Endothelial cell of umbilical vein (primary cell): ENCODE data around the gene SEC63. TPM values are rescaled to one million over a fixed set of nuclear protein-coding genes. Genes with fewer than 3 reads are reported as not detected.

Experiments used
- BruUV-seq: library from RNA; stranded (reverse); fragments of 400-500 nt; replicated peaks from 2 replicates; lab custom pipeline; 2021; lab: Mats Ljungman, UMichigan
- CTCF ChIA-PET: fragments of 300-600, 350-600 bp; sonication (Branson Sonifier 250); formaldehyde crosslinking; loops from one replicate; lab custom pipeline; 2021; ENCODE audit warnings: antibody characterized with exemption, inconsistent platforms; lab: Charles Lee
- POLR2A ChIA-PET: fragments of 300-600, 350-600 bp; sonication (Branson Sonifier 250); formaldehyde crosslinking; loops from one replicate; lab custom pipeline; 2021; ENCODE audit warnings: antibody characterized with exemption, inconsistent platforms; lab: Charles Lee
- DNase-seq: peaks from one replicate; pipeline ENCODE4 v3.0.0-alpha.2; 2011; ENCODE audit warnings: low read depth, low spot score
- FAIRE-seq: peaks from 2 replicates; lab custom pipeline; 2011; peaks lifted over from hg19 to GRCh38; lab: Jason Lieb, UNC
- H2AFZ ChIP-seq: 2 replicates; pipeline ENCODE4 v1.6.0; 2012; ENCODE audit warnings: low read depth, low read length, control low read depth, inconsistent platforms
- H3K27ac ChIP-seq: 2 replicates; pipeline ENCODE4 v1.5.1; 2011; ENCODE audit warnings: low read depth, mild to moderate bottlenecking, control low read depth, low read length, moderate library complexity; ENCODE audit not compliant: insufficient read depth
- H3K27me3 ChIP-seq, 2 experiments: 2 replicates each; pipeline versions ENCODE4 v1.6.0 to v1.6.1; 2011; ENCODE audit warnings: low read length in 2 of 2, mixed read lengths in 1 of 2; ENCODE audit not compliant: control insufficient read depth in 2 of 2, insufficient read depth in 2 of 2
- H3K36me3 ChIP-seq, 2 experiments: 2 replicates in 1 of 2; 3 replicates in 1 of 2; pipeline ENCODE4 v1.5.1; 2011; ENCODE audit warnings: low read length in 2 of 2, mild to moderate bottlenecking in 1 of 2, moderate library complexity in 1 of 2; ENCODE audit not compliant: control insufficient read depth in 2 of 2, insufficient read depth in 2 of 2; ENCODE audit errors: extremely low read depth in 1 of 2
- H3K4me1 ChIP-seq: 3 replicates; pipeline ENCODE4 v1.5.1; 2011; ENCODE audit warnings: mild to moderate bottlenecking, low read length; ENCODE audit not compliant: control insufficient read depth, insufficient read depth; ENCODE audit errors: extremely low read depth
- H3K4me2 ChIP-seq: 2 replicates; pipeline ENCODE4 v1.6.1; 2011; ENCODE audit warnings: low read length, control low read depth, mixed read lengths; ENCODE audit not compliant: insufficient read depth
- H3K4me3 ChIP-seq, 3 experiments: fragments of 200-600 bp in 1 of 3; sonication (generic), shearing (Covaris generic) in 1 of 3; replicated peaks in 1 of 3; 2 replicates each; pipeline ENCODE4 v1.5.1; 2011 to 2016; ENCODE audit warnings: control low read depth in 3 of 3, low read length in 3 of 3, mild to moderate bottlenecking in 2 of 3, inconsistent platforms in 1 of 3, low read depth in 1 of 3, moderate library complexity in 1 of 3; ENCODE audit not compliant: insufficient read depth in 1 of 3
- H3K79me2 ChIP-seq: 2 replicates; pipeline ENCODE4 v1.6.0; 2012; ENCODE audit warnings: low read length, inconsistent platforms; ENCODE audit not compliant: control insufficient read depth, insufficient read depth
- H3K9ac ChIP-seq: replicated peaks from 2 replicates; pipeline ENCODE3; 2011; ENCODE audit warnings: low read length, control low read depth; ENCODE audit not compliant: insufficient read depth; ENCODE audit errors: extremely low read depth
- H3K9me1 ChIP-seq: replicated peaks from 3 replicates; pipeline ENCODE4 v1.6.0; 2011; ENCODE audit warnings: mild to moderate bottlenecking, low read length; ENCODE audit not compliant: control insufficient read depth, insufficient read depth; ENCODE audit errors: extremely low read depth
- H3K9me3 ChIP-seq: replicated peaks from 2 replicates; pipeline ENCODE4 v1.5.1; 2012; ENCODE audit warnings: low read length, inconsistent platforms; ENCODE audit not compliant: control insufficient read depth, insufficient read depth
- H4K20me1 ChIP-seq: replicated peaks from 2 replicates; pipeline ENCODE3; 2011; ENCODE audit warnings: mild to moderate bottlenecking, low read length; ENCODE audit not compliant: control insufficient read depth, insufficient read depth; ENCODE audit errors: extremely low read depth
- CTCF ChIP-seq, 2 donors: IDR thresholded peaks; 1 replicate in 1 of 2; 2 replicates in 1 of 2; pipeline ENCODE4 v1.5.1; 2011; ENCODE audit warnings: low read length in 2 of 2, mild to moderate bottlenecking in 2 of 2, moderate library complexity in 2 of 2, control low read depth in 1 of 2, inconsistent platforms in 1 of 2, low read depth in 1 of 2; ENCODE audit not compliant: insufficient read depth in 1 of 2; ENCODE audit errors: extremely low read depth in 1 of 2
- EZH2 ChIP-seq: IDR thresholded peaks from 2 replicates; pipeline ENCODE4 v1.6.1; 2012; ENCODE audit warnings: borderline replicate concordance, low read depth, mild to moderate bottlenecking, moderate library complexity, low read length, inconsistent platforms; ENCODE audit not compliant: severe bottlenecking
- FOS ChIP-seq: IDR thresholded peaks from 2 replicates; pipeline ENCODE4 v1.6.1; 2011; ENCODE audit warnings: mild to moderate bottlenecking, low read length, moderate library complexity, borderline replicate concordance; ENCODE audit not compliant: insufficient read depth
- GATA2 ChIP-seq: IDR thresholded peaks from 2 replicates; pipeline ENCODE4 v1.7.0; 2011; ENCODE audit warnings: low read depth, mild to moderate bottlenecking, moderate library complexity, mixed read lengths, low read length; ENCODE audit not compliant: insufficient read length, insufficient read depth
- JUN ChIP-seq: IDR thresholded peaks from 2 replicates; pipeline ENCODE4 v1.6.1; 2011; ENCODE audit warnings: borderline replicate concordance, low read depth; ENCODE audit not compliant: insufficient read length, insufficient read depth
- MAX ChIP-seq: IDR thresholded peaks from 2 replicates; pipeline ENCODE4 v1.6.1; 2011; ENCODE audit not compliant: insufficient read depth, insufficient read length
- MYC ChIP-seq: IDR thresholded peaks from one replicate; pipeline ENCODE4 v1.6.1; 2011; ENCODE audit warnings: mild to moderate bottlenecking, low read depth, low read length
- POLR2A ChIP-seq: IDR thresholded peaks from 2 replicates; pipeline ENCODE4 v1.6.1; 2012; ENCODE audit warnings: low read depth, mild to moderate bottlenecking, control low read depth, low read length
- POLR2AphosphoS5 ChIP-seq: IDR thresholded peaks from 2 replicates; pipeline ENCODE4 v1.6.1; 2012; ENCODE audit warnings: low read depth, mild to moderate bottlenecking, control low read depth, low read length, moderate library complexity; ENCODE audit not compliant: insufficient read depth
- dilution Hi-C: fragments of 300-500 bp; cut with MboI; formaldehyde crosslinking; loops from one replicate; pipeline ENCODE4 v1.15.0; 2019; ENCODE audit warnings: low sequenced_read_pairs; ENCODE audit not compliant: extremely low pct_ligation_motif_present
- intact Hi-C: fragments of 100-400 bp; cut with micrococcal nuclease; formaldehyde crosslinking; loops from one replicate; pipeline ENCODE4 v1.10.0; 2022
- polyA plus RNA-seq, 4 experiments: library from polyadenylated mRNA; depleted of rRNA in 3 of 4; stranded (reverse) in 3 of 4; unstranded in 1 of 4; fragments of >200 nt; gene quantifications; 2 replicates each; pipeline versions ENCODE4 v1.2.1 to v1.2.3, GENCODE V29; 2011 to 2012; ENCODE audit warnings: missing spikeins in 1 of 4
- total RNA-seq: library from RNA; stranded (reverse); gene quantifications from 2 replicates; pipeline ENCODE4 v1.2.3, GENCODE V29; 2021

The SEC63 gene
- total and polyA plus RNA-seq, 2 donors (not counting 3 experiments of a cell fraction or from before 2014, with no cell fraction given) = 14.8 to 132 TPM

- Histone ChIP-seq H4K20me1 (no peaks in the 10 kb centered on the region), H3K27me3 (peaks cover 10 to 12% of the 10 kb centered on the region in 2 experiments), H3K27ac (no peak overlapping the region), H3K9me1 (no peaks in the 10 kb centered on the region), H3K79me2 (no peaks in the 10 kb centered on the region), H3K4me2 (no peak overlapping the region), H3K36me3 (no peaks in the 10 kb centered on the region), H3K9me3 (no peaks in the 10 kb centered on the region), H3K4me1 (no peaks in the 10 kb centered on the region), H3K4me3 (no peak overlapping the region), H3K9ac (no peak overlapping the region), H2AFZ (no peak overlapping the region)
- intact Hi-C loops = no loop called here
- dilution Hi-C loops = no loop called here
- FAIRE-seq (no peak), DNase-seq (no peak)
- CTCF ChIA-PET = interaction anchor here (0.7 to 1.0 kb wide), 2 partner anchors 20 to 77 kb away, joined by 3 to 4 read pairs; no protein-coding TSS in a partner anchor
- TF ChIP-seq EZH2 = no peak
- TF ChIP-seq POLR2AphosphoS5 = no peak
- no peak for TF ChIP-seq MYC
- TF ChIP-seq CTCF (IDR thresholded peaks at IDR 0.05; ENCODE audit: extremely low read depth in 1 of 2, insufficient read depth in 1 of 2, low read depth in 1 of 2, low read length in 2 of 2) = no peak
- TF ChIP-seq POLR2A = no peak
- TF ChIP-seq GATA2 = no peak
- no peak for TF ChIP-seq FOS
- no peak for TF ChIP-seq MAX
- TF ChIP-seq JUN = no peak
- BruUV-seq = no TSS peak
- POLR2A ChIA-PET = no interaction called here
Measured at GRCh38 chr6:107972413-107973096, 14.5 kb upstream of the SEC63 start.
